DMS53 treated with DMSO at 0.1 percent for 48 hours (cell line): ENCODE data around the gene GUCA2A.

Source experiments
- DNase-seq: peaks from one replicate; lab custom pipeline; 2025; ENCODE audit not compliant: unreplicated experiment; lab: John Stamatoyannopoulos, UW

GUCA2A gene

GRCh38 chr1:42177541-42177981 lies 13.0 kb upstream of the GUCA2A start:
- no peak for DNase-seq

- peak; percentile 24 for DNase-seq
These were observed 12.5 kb upstream of the GUCA2A start for GRCh38 chr1:42176902-42177519.

GRCh38 chr1:42175314-42176054 lies 10.9 kb upstream of the GUCA2A start:
- no peak for DNase-seq

GRCh38 chr1:42173961-42174735 lies 9.6 kb upstream of the GUCA2A start:
- DNase-seq: no peak

GRCh38 chr1:42173155-42173933 lies 8.8 kb upstream of the GUCA2A start:
- DNase-seq: peak; percentile 40

- DNase-seq: no peak
These were observed 8.0 kb upstream of the GUCA2A start for GRCh38 chr1:42172381-42173133.

- DNase-seq: no peak
These were observed 7.2 kb upstream of the GUCA2A start for GRCh38 chr1:42171679-42172266.

- DNase-seq: no peak
These were observed 6.5 kb upstream of the GUCA2A start for GRCh38 chr1:42170779-42171621.

- no peak for DNase-seq
These were observed 4.2 kb upstream of the GUCA2A start for GRCh38 chr1:42168763-42169162.

- DNase-seq: no peak
These were observed 3.8 kb upstream of the GUCA2A start for GRCh38 chr1:42168391-42168670.

GRCh38 chr1:42167611-42168390 lies 3.3 kb upstream of the GUCA2A start:
- no peak for DNase-seq

- DNase-seq: peak; percentile 63
These were observed 1.1 kb upstream of the GUCA2A start for GRCh38 chr1:42165511-42166210.

- DNase-seq: no peak
These were observed 725 bp downstream of the GUCA2A start for GRCh38 chr1:42163536-42164503.

GRCh38 chr1:42163114-42163513 lies 1.4 kb downstream of the GUCA2A start:
- DNase-seq: no peak

GRCh38 chr1:42162181-42162580 lies 2.4 kb downstream of the GUCA2A start:
- no peak for DNase-seq

- DNase-seq: no peak
These were observed 6.4 kb downstream of the GUCA2A start for GRCh38 chr1:42158189-42158588.

- DNase-seq: no peak
These were observed 6.9 kb downstream of the GUCA2A start for GRCh38 chr1:42157667-42158066.
